ENCODE measurements around the gene CSH2. TPM values are rescaled to one million over a fixed set of nuclear protein-coding genes. Genes with fewer than 3 reads are reported as not detected.
A peak's percentile ranks its signal among the peaks of the same experiment; 100 is the strongest.
"Not testable (repeated sequence)": the region's sequence is repeated elsewhere in the genome, so short reads cannot be mapped to it uniquely, and the experiment has no call there.

Gene CSH2
- total RNA-seq, 2 experiments from 2014 or later = not detected

- DNase-seq = peak; percentile 24
Observed at GRCh38 chr17:63889026-63889848, 15.8 kb upstream of the CSH2 start.

DNA sequence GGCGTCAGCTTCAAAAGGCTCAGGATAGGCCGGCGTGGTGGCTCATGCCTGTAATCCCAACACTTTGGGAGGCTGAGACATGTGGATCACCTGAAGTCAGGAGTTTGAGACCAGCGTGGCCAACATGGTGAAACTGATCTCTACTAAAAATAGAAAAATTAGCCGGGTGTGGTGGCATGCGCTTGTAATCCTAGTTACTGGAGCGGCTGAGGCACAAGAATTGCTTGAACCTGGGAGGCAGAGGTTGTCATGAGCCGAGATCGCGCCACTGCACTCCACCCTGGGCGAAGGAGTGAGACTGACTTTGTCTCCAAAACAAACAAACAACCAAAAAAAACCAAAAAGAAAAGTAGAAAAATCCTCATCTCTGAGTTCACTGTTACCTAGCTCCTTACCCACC, 11.6 kb upstream of the CSH2 start:
- POLR2A ChIA-PET; H3K27me3 Mint-ChIP-seq; H3K4me3 Mint-ChIP-seq; DNase-seq; ATAC-seq; CTCF ChIA-PET; H3K4me1 Mint-ChIP-seq (ENCODE audit: low read depth); H3K27ac Mint-ChIP-seq; H3K9me3 Mint-ChIP-seq; intact Hi-C loops (cut with micrococcal nuclease); H3K36me3 Mint-ChIP-seq (ENCODE audit: low read depth): not testable (repeated sequence)

More at GRCh38 chr17:63889026-63889848, 15.8 kb upstream of the CSH2 start:
- H3K27me3 Mint-ChIP-seq; H3K9me3 Mint-ChIP-seq; H3K4me3 Mint-ChIP-seq; H3K4me1 Mint-ChIP-seq (ENCODE audit: low read depth); H3K36me3 Mint-ChIP-seq (ENCODE audit: low read depth); H3K27ac Mint-ChIP-seq; intact Hi-C loops (cut with micrococcal nuclease): not testable (repeated sequence)
- CTCF ChIA-PET = interaction anchor here (0.7 to 7.6 kb wide), 18 partner anchors 8 to 229 kb away, joined by 3 to 82 read pairs (median 4); partner anchors contain the start of genes CSHL1 and GH1
- POLR2A ChIA-PET = interaction anchor here (1.0 kb wide), 1 partner anchor 13 kb away, joined by 3 read pairs; no protein-coding TSS in a partner anchor
- peak; percentile 74 for ATAC-seq
- TF ChIP-seq, protein P1, sequence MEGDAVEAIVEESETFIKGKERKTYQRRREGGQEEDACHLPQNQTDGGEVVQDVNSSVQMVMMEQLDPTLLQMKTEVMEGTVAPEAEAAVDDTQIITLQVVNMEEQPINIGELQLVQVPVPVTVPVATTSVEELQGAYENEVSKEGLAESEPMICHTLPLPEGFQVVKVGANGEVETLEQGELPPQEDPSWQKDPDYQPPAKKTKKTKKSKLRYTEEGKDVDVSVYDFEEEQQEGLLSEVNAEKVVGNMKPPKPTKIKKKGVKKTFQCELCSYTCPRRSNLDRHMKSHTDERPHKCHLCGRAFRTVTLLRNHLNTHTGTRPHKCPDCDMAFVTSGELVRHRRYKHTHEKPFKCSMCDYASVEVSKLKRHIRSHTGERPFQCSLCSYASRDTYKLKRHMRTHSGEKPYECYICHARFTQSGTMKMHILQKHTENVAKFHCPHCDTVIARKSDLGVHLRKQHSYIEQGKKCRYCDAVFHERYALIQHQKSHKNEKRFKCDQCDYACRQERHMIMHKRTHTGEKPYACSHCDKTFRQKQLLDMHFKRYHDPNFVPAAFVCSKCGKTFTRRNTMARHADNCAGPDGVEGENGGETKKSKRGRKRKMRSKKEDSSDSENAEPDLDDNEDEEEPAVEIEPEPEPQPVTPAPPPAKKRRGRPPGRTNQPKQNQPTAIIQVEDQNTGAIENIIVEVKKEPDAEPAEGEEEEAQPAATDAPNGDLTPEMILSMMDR (IDR thresholded peaks at IDR 0.05) = peak; percentile 59

DNA sequence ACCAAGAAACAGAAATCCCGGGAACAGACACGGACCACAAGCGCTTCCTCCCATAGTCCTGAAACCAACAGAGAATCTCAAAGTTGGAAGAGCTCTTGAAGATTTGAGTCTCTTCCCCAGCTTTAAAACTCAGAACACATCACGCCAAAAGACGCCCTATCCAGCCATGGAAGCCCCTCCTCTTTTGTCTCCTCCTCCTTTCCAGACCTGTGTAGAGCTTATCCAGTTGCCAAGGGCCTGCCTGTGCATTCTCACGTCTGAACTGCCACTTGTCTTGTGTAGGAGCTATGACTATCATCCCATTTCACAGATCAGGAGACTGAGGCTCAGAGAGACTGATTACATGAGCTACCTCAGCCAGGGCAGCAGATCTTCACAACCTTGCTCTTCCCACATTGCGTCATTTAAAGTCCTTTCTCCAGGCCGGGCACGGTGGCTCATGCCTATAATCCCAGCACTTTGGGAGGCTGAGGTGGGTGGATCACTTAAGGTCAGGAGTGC, 9.2 kb upstream of the CSH2 start:
- H3K4me1 Mint-ChIP-seq (ENCODE audit: low read depth); H3K27ac Mint-ChIP-seq; POLR2A ChIA-PET; intact Hi-C loops (cut with micrococcal nuclease); H3K4me3 Mint-ChIP-seq; H3K27me3 Mint-ChIP-seq; ATAC-seq; H3K36me3 Mint-ChIP-seq (ENCODE audit: low read depth); H3K9me3 Mint-ChIP-seq; DNase-seq: not testable (repeated sequence)
- CTCF ChIA-PET = interaction anchor here (0.7 to 1.7 kb wide), 5 partner anchors 13 to 64 kb away, joined by 3 to 11 read pairs (median 3); no protein-coding TSS in a partner anchor

DNA sequence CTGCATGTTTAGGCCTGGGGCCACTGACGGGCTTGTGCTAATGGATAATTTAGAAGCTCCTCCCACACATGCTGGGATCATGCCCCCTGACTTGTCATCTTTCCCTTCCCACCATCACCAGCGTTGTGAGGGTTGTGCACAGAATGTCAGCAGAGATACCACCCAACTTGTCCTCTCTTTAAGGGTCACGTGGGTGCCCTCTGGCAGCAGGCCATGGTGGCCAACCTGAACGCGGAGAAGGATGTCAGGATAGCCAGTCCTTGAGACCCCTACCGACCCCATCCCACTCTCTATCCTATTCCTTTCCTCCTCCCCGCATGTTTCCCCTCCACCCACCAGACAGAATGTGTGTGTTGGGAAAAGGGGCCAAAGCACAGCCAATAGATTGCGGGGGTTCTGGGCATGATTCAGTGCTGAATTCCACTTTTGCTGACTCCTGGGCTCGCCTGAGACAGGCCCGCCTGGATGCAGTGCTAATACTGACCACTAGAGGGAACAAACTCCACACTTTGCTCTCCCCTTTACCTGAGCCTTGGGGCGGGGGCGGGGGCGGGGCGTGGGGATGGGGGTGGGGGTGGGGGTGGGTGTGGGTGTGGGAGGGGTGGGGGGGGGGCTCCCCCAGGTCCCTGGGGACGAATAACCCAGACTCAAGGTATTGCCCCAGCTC, 8.6 kb upstream of the CSH2 start, which contains the start of gene GH2:
TSS of gene GH2 (minus strand) at position 10 of the 667 bp plus-strand sequence. CDS start 143 bp downstream, outside the sequence.
- Mint-ChIP-seq H3K4me3 (no peak within 1 kb of the TSS), H3K4me1 (ENCODE audit: low read depth) (no peaks in the 10 kb centered on the region), H3K9me3 (no peaks in the 10 kb centered on the region), H3K27me3 (no peaks in the 10 kb centered on the region), H3K27ac (no peak within 1 kb of the TSS), H3K36me3 (ENCODE audit: low read depth) (no peaks in the 10 kb centered on the region)
- intact Hi-C loops (cut with micrococcal nuclease) = no loop called here
- ChIA-PET POLR2A (no interaction called here), CTCF (interaction anchor here (0.6 to 1.7 kb wide), 6 partner anchors 13 to 68 kb away, joined by 3 to 11 read pairs (median 4); partner anchors contain the start of gene CSHL1)
- ATAC-seq (peak; percentile 99), DNase-seq (peak; percentile 77)
- TF ChIP-seq, protein P1 (IDR thresholded peaks at IDR 0.05) = peak; percentile 56

DNA sequence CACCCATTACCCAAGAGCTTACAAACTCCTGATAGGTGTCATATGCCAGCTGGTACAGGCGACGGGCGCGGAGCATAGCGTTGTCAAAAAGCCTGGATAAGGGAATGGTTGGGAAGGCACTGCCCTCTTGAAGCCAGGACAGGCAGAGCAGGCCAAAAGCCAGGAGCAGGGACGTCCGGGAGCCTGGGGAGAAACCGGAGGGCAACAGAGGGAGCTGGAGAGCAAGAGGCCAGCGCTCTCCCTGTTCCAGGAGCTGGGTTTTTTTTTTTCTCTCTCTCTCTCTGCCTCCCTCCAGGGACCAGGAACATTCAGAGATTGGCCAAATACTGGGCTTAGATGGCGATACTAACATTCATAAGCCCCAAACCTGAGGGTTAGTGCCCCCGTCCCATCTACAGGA, 7.9 kb upstream of the CSH2 start:
- intact Hi-C loops (cut with micrococcal nuclease); ATAC-seq; H3K27me3 Mint-ChIP-seq; H3K4me1 Mint-ChIP-seq (ENCODE audit: low read depth); H3K27ac Mint-ChIP-seq; H3K9me3 Mint-ChIP-seq; DNase-seq; POLR2A ChIA-PET; H3K4me3 Mint-ChIP-seq; H3K36me3 Mint-ChIP-seq (ENCODE audit: low read depth): not testable (repeated sequence)
- CTCF ChIA-PET = interaction anchor here (0.6 to 1.7 kb wide), 8 partner anchors 9 to 69 kb away, joined by 3 to 11 read pairs (median 4); partner anchors contain the start of gene CSHL1

- Mint-ChIP-seq H3K4me1 (ENCODE audit: low read depth) (no peaks in the 10 kb centered on the region), H3K27ac (no peak overlapping the region), H3K9me3 (no peaks in the 10 kb centered on the region), H3K4me3 (no peak overlapping the region), H3K36me3 (ENCODE audit: low read depth) (no peaks in the 10 kb centered on the region), H3K27me3 (no peaks in the 10 kb centered on the region)
- TF ChIP-seq, protein P1 (IDR thresholded peaks at IDR 0.05) = no peak
- ATAC-seq (no peak), DNase-seq (no peak)
- intact Hi-C loops (cut with micrococcal nuclease) = no loop called here
- ChIA-PET POLR2A (no interaction called here), CTCF (interaction anchor here (1.0 to 1.3 kb wide), 3 partner anchors 9 to 23 kb away, joined by 3 to 5 read pairs (median 4); no protein-coding TSS in a partner anchor)
Observed at GRCh38 chr17:63880706-63881105, 7.2 kb upstream of the CSH2 start.

GRCh38 chr17:63878413-63878812, 4.9 kb upstream of the CSH2 start:
- H3K9me3 Mint-ChIP-seq; intact Hi-C loops (cut with micrococcal nuclease); H3K36me3 Mint-ChIP-seq (ENCODE audit: low read depth): not testable (repeated sequence)

GRCh38 chr17:63874693-63875092, 1.2 kb upstream of the CSH2 start:
- H3K27ac Mint-ChIP-seq; H3K27me3 Mint-ChIP-seq; POLR2A ChIA-PET; H3K4me3 Mint-ChIP-seq; DNase-seq; H3K4me1 Mint-ChIP-seq (ENCODE audit: low read depth); H3K36me3 Mint-ChIP-seq (ENCODE audit: low read depth); H3K9me3 Mint-ChIP-seq; ATAC-seq; intact Hi-C loops (cut with micrococcal nuclease): not testable (repeated sequence)
- CTCF ChIA-PET = interaction anchor here (0.7 to 1.4 kb wide), 3 partner anchors 13 to 16 kb away, joined by 3 read pairs; no protein-coding TSS in a partner anchor

More at GRCh38 chr17:63878413-63878812, 4.9 kb upstream of the CSH2 start:
- POLR2A ChIA-PET; H3K4me3 Mint-ChIP-seq; DNase-seq; ATAC-seq; H3K4me1 Mint-ChIP-seq (ENCODE audit: low read depth); H3K27me3 Mint-ChIP-seq; H3K27ac Mint-ChIP-seq: not testable (repeated sequence)
- CTCF ChIA-PET = interaction anchor here (1.0 to 1.4 kb wide), 3 partner anchors 13 to 41 kb away, joined by 4 to 6 read pairs (median 5); no protein-coding TSS in a partner anchor

All from activated CD8-positive, alpha-beta T cell treated with anti-CD3 and anti-CD28 coated beads for 36 hours (primary cell).